GM12864 (cell line): Measurements from ENCODE around the gene IP6K3.

Source experiments
- DNase-seq: peaks from one replicate; pipeline ENCODE4 v3.0.0-alpha.2; 2011; ENCODE audit warnings: low read depth
- H3K4me3 ChIP-seq: 2 replicates; pipeline ENCODE4 v1.5.1; 2011; ENCODE audit warnings: mild to moderate bottlenecking, low read depth, low read length, control low read depth
- CTCF ChIP-seq: IDR thresholded peaks from 2 replicates; pipeline ENCODE4 v1.5.1; 2011; ENCODE audit warnings: low read depth, mild to moderate bottlenecking, moderate library complexity, low read length, control low read depth, inconsistent platforms; ENCODE audit errors: missing control alignments

The IP6K3 gene

GRCh38 chr6:33765368-33765767 is 18.7 kb upstream of the IP6K3 start:
- no peak overlapping the region for H3K4me3 ChIP-seq

GRCh38 chr6:33764036-33764435 is 17.3 kb upstream of the IP6K3 start:
- TF ChIP-seq CTCF = no peak
- H3K4me3 ChIP-seq = no peak overlapping the region
- no peak for DNase-seq

More at GRCh38 chr6:33765368-33765767, 18.7 kb upstream of the IP6K3 start:
- TF ChIP-seq CTCF = no peak
- no peak for DNase-seq

GRCh38 chr6:33763483-33763882 is 16.8 kb upstream of the IP6K3 start:
- TF ChIP-seq CTCF = no peak
- no peak for DNase-seq
- H3K4me3 ChIP-seq = no peak overlapping the region

- no peak overlapping the region for H3K4me3 ChIP-seq
- no peak for TF ChIP-seq CTCF
- DNase-seq = no peak
Observed at GRCh38 chr6:33762713-33763112, 16.0 kb upstream of the IP6K3 start.

GRCh38 chr6:33761922-33762629 is 15.4 kb upstream of the IP6K3 start:
- peak; percentile 70 for TF ChIP-seq CTCF
- no peak overlapping the region for H3K4me3 ChIP-seq
- no peak for DNase-seq

- TF ChIP-seq CTCF = no peak
- DNase-seq = no peak
- H3K4me3 ChIP-seq = no peak overlapping the region
Observed at GRCh38 chr6:33761581-33761921, 14.8 kb upstream of the IP6K3 start.
